GM23338 (cell line): ENCODE data around the gene MT1F. TPM values are rescaled to one million over a fixed set of nuclear protein-coding genes. Genes with fewer than 3 reads are reported as not detected.

Experiments used
- CREB1 ChIP-seq: fragments of 250-450 bp; sonication (Bioruptor Pico); IDR thresholded peaks from 2 replicates; pipeline ENCODE4 v1.5.0; 2020; ENCODE audit warnings: low read depth, mild to moderate bottlenecking, moderate library complexity
- ETS1 ChIP-seq: IDR thresholded peaks from 2 replicates; pipeline ENCODE4 v1.6.1; 2016; ENCODE audit warnings: antibody characterized with exemption
- EZH2 ChIP-seq: fragments of 200-600 bp; sonication (generic); IDR thresholded peaks from one replicate; pipeline ENCODE4 v1.8.0; 2017; ENCODE audit warnings: antibody characterized with exemption, mild to moderate bottlenecking, low read depth; ENCODE audit not compliant: unreplicated experiment
- EZH2phosphoT487 ChIP-seq: fragments of 200-600 bp; sonication (generic); IDR thresholded peaks from one replicate; pipeline ENCODE4 v1.8.1; 2018; ENCODE audit warnings: antibody characterized with exemption; ENCODE audit not compliant: unreplicated experiment
- NANOG ChIP-seq: IDR thresholded peaks from 2 replicates; pipeline ENCODE4 v1.6.1; 2016; ENCODE audit warnings: antibody characterized with exemption, borderline replicate concordance
- POLR2AphosphoS5 ChIP-seq: IDR thresholded peaks from 2 replicates; pipeline ENCODE4 v1.6.1; 2016; ENCODE audit warnings: antibody characterized with exemption, low read depth
- REST ChIP-seq: IDR thresholded peaks from one replicate; pipeline ENCODE4 v1.6.1; 2018; ENCODE audit warnings: antibody characterized with exemption; ENCODE audit not compliant: unreplicated experiment
- ZNF114 ChIP-seq: fragments of 250-450 bp; sonication (Bioruptor Pico); IDR thresholded peaks from 2 replicates; pipeline ENCODE4 v1.5.0; 2020; ENCODE audit warnings: mild to moderate bottlenecking, moderate library complexity
- ZNF462 ChIP-seq: fragments of 250-450 bp; sonication (Bioruptor Pico); IDR thresholded peaks from 2 replicates; pipeline ENCODE4 v1.5.0; 2020; ENCODE audit warnings: mild to moderate bottlenecking, moderate library complexity
- polyA plus RNA-seq: library from polyadenylated mRNA; unstranded; fragments of >200 nt; fragmentation: Nextera tagmentation; extraction: Ambion mirVana; gene quantifications from 2 replicates; pipeline ENCODE4 v1.2.1, GENCODE V29; 2016
- total RNA-seq: library from RNA; depleted of rRNA; stranded (reverse); fragments of >200 nt; shearing (Covaris generic); gene quantifications from 2 replicates; pipeline ENCODE4 v1.2.3, GENCODE V29; 2014

Gene MT1F
- total and polyA plus RNA-seq, 2 experiments from 2014 or later, result 7.4 to 107 TPM

- TF ChIP-seq ZNF462 (CRISPR knock-in tag) (no peak), EZH2phosphoT487 (no peak), ETS1 (no peak), EZH2 (no peak), ZNF114 (CRISPR knock-in tag) (no peak), REST (no peak), POLR2AphosphoS5 (no peak), NANOG (no peak), CREB1 (CRISPR knock-in tag) (no peak)
These were observed 34.1 kb upstream of the MT1F start (continued) for GRCh38 chr16:56623637-56624036.
